Caco-2 (cell line): ENCODE results near the gene KRT37. TPM values are rescaled to one million over a fixed set of nuclear protein-coding genes. Genes with fewer than 3 reads are reported as not detected.
"Not testable (repeated sequence)": the region's sequence is repeated elsewhere in the genome, so short reads cannot be mapped to it uniquely, and the experiment has no call there.

Source experiments
- BruUV-seq: library from RNA; stranded (reverse); fragments of 400-500 nt; replicated peaks from 2 replicates; lab custom pipeline; 2021; lab: Mats Ljungman, UMichigan
- CTCF ChIA-PET: fragments of 300-600 bp; sonication (Branson Sonifier 250); formaldehyde crosslinking; loops from one replicate; lab custom pipeline; 2022; ENCODE audit warnings: antibody characterized with exemption; lab: Charles Lee
- POLR2A ChIA-PET: fragments of 300-600 bp; sonication (Branson Sonifier 250); formaldehyde crosslinking; loops from one replicate; lab custom pipeline; 2022; ENCODE audit warnings: antibody characterized with exemption; lab: Charles Lee
- DNase-seq, 2 experiments: peaks; one replicate each; pipeline versions ENCODE4 v3.0.0 to v3.0.0-alpha.2; 2020 to 2022
- H3K27me3 ChIP-seq: replicated peaks from 2 replicates; pipeline ENCODE4 v1.6.0; 2011; ENCODE audit warnings: low read length; ENCODE audit not compliant: control insufficient read depth, insufficient read depth
- H3K36me3 ChIP-seq: 2 replicates; pipeline ENCODE4 v1.5.1; 2011; ENCODE audit warnings: low read length; ENCODE audit not compliant: control insufficient read depth, insufficient read depth
- H3K4me1 ChIP-seq: fragments of 250-450 bp; sonication (Bioruptor Pico); 2 replicates; pipeline ENCODE4 v1.5.1; 2020; ENCODE audit warnings: mild to moderate bottlenecking
- H3K4me3 ChIP-seq: 2 replicates; pipeline ENCODE4 v1.5.1; 2011; ENCODE audit warnings: low read depth, mild to moderate bottlenecking, control low read depth, low read length
- H3K9me3 ChIP-seq: fragments of 250-450 bp; sonication (Bioruptor Pico); 2 replicates; pipeline ENCODE4 v1.5.1; 2020; ENCODE audit warnings: mild to moderate bottlenecking, moderate library complexity
- H3K27ac Mint-ChIP-seq: one replicate; pipeline ENCODE4 v1.8.0; 2022; ENCODE audit warnings: mixed read lengths; ENCODE audit not compliant: unreplicated experiment
- H3K27me3 Mint-ChIP-seq: one replicate; pipeline ENCODE4 v1.8.0; 2022; ENCODE audit warnings: mixed read lengths; ENCODE audit not compliant: insufficient read depth, unreplicated experiment
- H3K36me3 Mint-ChIP-seq: one replicate; pipeline ENCODE4 v1.8.0; 2022; ENCODE audit warnings: mild to moderate bottlenecking, mixed read lengths; ENCODE audit not compliant: insufficient read depth, unreplicated experiment
- H3K4me1 Mint-ChIP-seq: one replicate; pipeline ENCODE4 v1.8.0; 2022; ENCODE audit warnings: low read depth, mixed read lengths; ENCODE audit not compliant: unreplicated experiment
- H3K4me3 Mint-ChIP-seq: one replicate; pipeline ENCODE4 v1.8.0; 2022; ENCODE audit warnings: mild to moderate bottlenecking, moderate library complexity, mixed read lengths; ENCODE audit not compliant: unreplicated experiment
- H3K9me3 Mint-ChIP-seq: one replicate; pipeline ENCODE4 v1.8.0; 2022; ENCODE audit warnings: mixed read lengths; ENCODE audit not compliant: unreplicated experiment
- intact Hi-C: fragments of 100-400 bp; cut with micrococcal nuclease; formaldehyde crosslinking; loops from one replicate; pipeline ENCODE4 v1.10.0; 2022; ENCODE audit not compliant: unreplicated experiment
- total RNA-seq: library from RNA; stranded (reverse); gene quantifications from 2 replicates; pipeline ENCODE4 v1.2.3, GENCODE V29; 2022
- TF ChIP-seq, protein P1 (sequence below), 2 experiments: fragments of 200-600 bp in 1 of 2; IDR thresholded peaks; 1 replicate in 1 of 2; 2 replicates in 1 of 2; pipeline versions ENCODE4 v1.5.1 to v1.8.0; 2011 to 2022; ENCODE audit warnings: antibody characterized with exemption in 1 of 2, control low read depth in 1 of 2, inconsistent platforms in 1 of 2, low read depth in 1 of 2, low read length in 1 of 2, mild to moderate bottlenecking in 1 of 2, moderate library complexity in 1 of 2; ENCODE audit not compliant: insufficient read depth in 1 of 2, severe bottlenecking in 1 of 2, unreplicated experiment in 1 of 2

The KRT37 gene
- total RNA-seq, 1 experiment from 2014 or later: not detected

DNA sequence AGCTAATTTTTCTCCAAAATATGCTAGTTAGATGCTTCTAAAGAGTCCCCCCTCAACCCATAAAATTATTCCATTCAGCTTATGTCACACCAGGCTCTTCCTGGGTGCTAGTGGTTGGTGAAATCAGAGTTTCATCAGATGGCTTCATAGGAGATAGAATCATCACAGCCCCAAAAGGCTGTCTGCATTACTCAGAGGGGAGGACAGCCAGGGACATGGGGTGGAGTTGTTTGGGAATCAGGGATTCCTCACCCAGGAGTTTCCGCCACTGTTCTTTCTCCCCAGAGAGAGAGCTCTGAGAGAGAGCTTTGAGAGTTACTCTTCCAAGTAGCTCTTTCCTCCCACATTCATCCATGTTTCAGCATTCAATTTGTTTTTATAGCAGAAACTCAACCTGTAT, 42.0 kb downstream of the KRT37 start:
- intact Hi-C loops: no loop called here
- BruUV-seq: no TSS peak
- TF ChIP-seq, protein P1, sequence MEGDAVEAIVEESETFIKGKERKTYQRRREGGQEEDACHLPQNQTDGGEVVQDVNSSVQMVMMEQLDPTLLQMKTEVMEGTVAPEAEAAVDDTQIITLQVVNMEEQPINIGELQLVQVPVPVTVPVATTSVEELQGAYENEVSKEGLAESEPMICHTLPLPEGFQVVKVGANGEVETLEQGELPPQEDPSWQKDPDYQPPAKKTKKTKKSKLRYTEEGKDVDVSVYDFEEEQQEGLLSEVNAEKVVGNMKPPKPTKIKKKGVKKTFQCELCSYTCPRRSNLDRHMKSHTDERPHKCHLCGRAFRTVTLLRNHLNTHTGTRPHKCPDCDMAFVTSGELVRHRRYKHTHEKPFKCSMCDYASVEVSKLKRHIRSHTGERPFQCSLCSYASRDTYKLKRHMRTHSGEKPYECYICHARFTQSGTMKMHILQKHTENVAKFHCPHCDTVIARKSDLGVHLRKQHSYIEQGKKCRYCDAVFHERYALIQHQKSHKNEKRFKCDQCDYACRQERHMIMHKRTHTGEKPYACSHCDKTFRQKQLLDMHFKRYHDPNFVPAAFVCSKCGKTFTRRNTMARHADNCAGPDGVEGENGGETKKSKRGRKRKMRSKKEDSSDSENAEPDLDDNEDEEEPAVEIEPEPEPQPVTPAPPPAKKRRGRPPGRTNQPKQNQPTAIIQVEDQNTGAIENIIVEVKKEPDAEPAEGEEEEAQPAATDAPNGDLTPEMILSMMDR (IDR thresholded peaks at IDR 0.05; ENCODE audit: insufficient read depth in 1 of 2, low read depth in 1 of 2, low read length in 1 of 2, severe bottlenecking in 1 of 2, unreplicated experiment in 1 of 2): no peak
- no peak overlapping the region for H3K4me3 Mint-ChIP-seq
- no peaks in the 10 kb centered on the region for H3K27me3 Mint-ChIP-seq
- no peaks in the 10 kb centered on the region for H3K27me3 ChIP-seq
- peaks cover 11% of the 10 kb centered on the region for H3K9me3 Mint-ChIP-seq
- CTCF ChIA-PET: no interaction called here
- H3K36me3 ChIP-seq: no peaks in the 10 kb centered on the region
- DNase-seq: no peak
- no peak overlapping the region for H3K4me3 ChIP-seq
- peaks cover 9% of the 10 kb centered on the region for H3K4me1 ChIP-seq
- H3K9me3 ChIP-seq: peaks cover 9% of the 10 kb centered on the region
- H3K36me3 Mint-ChIP-seq: no peaks in the 10 kb centered on the region
- H3K4me1 Mint-ChIP-seq: peaks cover 6% of the 10 kb centered on the region
- POLR2A ChIA-PET: no interaction called here
- no peak overlapping the region for H3K27ac Mint-ChIP-seq

DNA sequence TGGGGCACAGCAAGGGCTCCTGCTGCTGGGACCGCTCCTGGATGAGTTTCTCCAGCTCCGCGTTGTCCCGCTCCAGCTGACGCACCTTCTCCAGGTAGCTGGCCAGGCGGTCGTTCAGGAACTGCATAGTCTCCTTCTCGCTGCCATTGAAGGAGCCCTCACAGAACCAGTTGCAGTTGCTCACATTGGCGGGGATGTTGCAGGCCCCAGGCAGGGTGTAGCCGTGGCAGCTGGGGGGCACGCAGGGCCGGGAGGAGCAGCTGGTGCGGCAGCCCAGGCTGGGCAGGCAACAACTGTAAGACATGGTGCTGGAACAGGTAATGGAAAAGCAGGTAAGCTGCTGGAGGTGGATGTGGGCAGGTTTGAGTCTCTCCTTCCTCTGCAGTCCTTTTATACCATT, 42.4 kb downstream of the KRT37 start, which contains the start of gene KRT34:
Gene KRT34, minus strand, starts transcription at position 364 of the 400 bp plus-strand sequence. Its CDS starts 60 bp downstream, at position 304.
- H3K4me3 ChIP-seq, H3K27me3 ChIP-seq, CTCF ChIA-PET, DNase-seq, H3K4me1 ChIP-seq, H3K9me3 ChIP-seq, H3K27me3 Mint-ChIP-seq, H3K4me3 Mint-ChIP-seq, BruUV-seq, H3K36me3 ChIP-seq, H3K36me3 Mint-ChIP-seq, H3K27ac Mint-ChIP-seq, POLR2A ChIA-PET, H3K4me1 Mint-ChIP-seq, intact Hi-C loops, H3K9me3 Mint-ChIP-seq: not testable (repeated sequence)

DNA sequence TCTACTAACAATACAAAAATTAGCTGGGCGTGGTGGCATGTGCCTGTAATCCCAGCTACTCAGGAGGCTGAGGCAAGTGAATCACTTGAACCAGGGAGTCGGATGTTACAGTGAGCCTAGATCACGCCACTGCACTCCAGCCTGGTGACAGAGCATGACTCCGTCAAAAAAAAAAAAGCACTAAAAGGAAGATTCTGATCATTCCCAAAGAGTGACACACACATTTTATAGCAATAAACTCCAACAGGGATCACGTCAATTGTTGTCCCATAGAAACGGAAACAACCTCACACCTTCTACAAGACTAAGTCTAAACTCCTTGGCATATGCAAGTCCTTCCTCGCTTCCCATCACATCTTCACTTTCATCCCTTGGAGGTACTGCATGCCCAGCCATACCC, 44.3 kb downstream of the KRT37 start:
- H3K36me3 ChIP-seq, POLR2A ChIA-PET, BruUV-seq, H3K4me1 Mint-ChIP-seq, H3K27me3 ChIP-seq, H3K9me3 ChIP-seq, CTCF ChIA-PET, H3K4me3 Mint-ChIP-seq, H3K27ac Mint-ChIP-seq, H3K9me3 Mint-ChIP-seq, H3K4me1 ChIP-seq, H3K4me3 ChIP-seq, DNase-seq, intact Hi-C loops, H3K36me3 Mint-ChIP-seq, H3K27me3 Mint-ChIP-seq: not testable (repeated sequence)

DNA sequence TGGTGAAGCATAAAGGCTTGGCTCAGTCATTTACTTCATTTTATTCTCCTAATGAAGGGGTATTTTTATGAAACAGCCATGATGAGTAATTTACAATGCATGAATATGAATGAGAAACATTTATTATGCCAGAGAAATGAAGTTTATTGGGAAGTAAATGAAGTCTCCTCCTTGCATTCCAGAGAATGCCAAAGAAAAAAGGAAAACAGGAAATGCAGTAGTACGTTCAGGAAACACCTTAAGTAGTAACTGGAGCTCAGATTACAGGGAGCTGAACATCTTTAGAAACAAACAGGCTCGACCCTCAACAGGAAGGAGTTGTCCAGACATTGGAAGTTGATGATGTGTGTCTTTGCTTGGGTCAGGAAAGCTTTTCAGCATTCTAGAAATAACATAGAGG, 46.8 kb downstream of the KRT37 start:
- peaks cover 19% of the 10 kb centered on the region for H3K9me3 Mint-ChIP-seq
- no peak overlapping the region for H3K4me3 Mint-ChIP-seq
- Histone ChIP-seq H3K4me3 (no peak overlapping the region), H3K27me3 (no peaks in the 10 kb centered on the region), H3K4me1 (no peaks in the 10 kb centered on the region), H3K9me3 (0 out of 2 replicates have a peak, but pooled peaks cover 2% of the 10 kb centered on the region), H3K36me3 (no peaks in the 10 kb centered on the region)
- intact Hi-C loops: no loop called here
- H3K27me3 Mint-ChIP-seq: no peaks in the 10 kb centered on the region
- H3K27ac Mint-ChIP-seq: no peak overlapping the region
- no TSS peak for BruUV-seq
- ChIA-PET POLR2A (no interaction called here), CTCF (no interaction called here)
- DNase-seq: no peak
- H3K4me1 Mint-ChIP-seq: peaks cover 6% of the 10 kb centered on the region
- H3K36me3 Mint-ChIP-seq: no peaks in the 10 kb centered on the region
- TF ChIP-seq, protein P1 (IDR thresholded peaks at IDR 0.05; ENCODE audit: insufficient read depth in 1 of 2, low read depth in 1 of 2, low read length in 1 of 2, severe bottlenecking in 1 of 2, unreplicated experiment in 1 of 2): no peak

Other genes starting within 250 kb of the KRT37 start
- not detected in 2 replicates for gene KRTAP4-2, start 246.4 kb downstream of the KRT37 start, total RNA-seq
- 0.49 TPM in 1 of 2 replicates, not detected in the other for gene KRTAP4-1, start 239.7 kb downstream of the KRT37 start, total RNA-seq
- gene KRTAP9-1, start 234.7 kb downstream of the KRT37 start, total RNA-seq: not detected in 2 replicates
- gene KRTAP9-2, start 197.9 kb downstream of the KRT37 start, total RNA-seq: not detected in 2 replicates
- gene KRTAP9-3, start 192.1 kb downstream of the KRT37 start, total RNA-seq: not detected in 2 replicates
- gene KRTAP9-8, start 186.6 kb downstream of the KRT37 start, total RNA-seq: not detected in 2 replicates
- not detected in 2 replicates for gene KRTAP9-4, start 174.9 kb downstream of the KRT37 start, total RNA-seq
- not detected in 2 replicates for gene KRTAP9-9, start 169.2 kb downstream of the KRT37 start, total RNA-seq
- gene KRTAP9-6, start 159.2 kb downstream of the KRT37 start, total RNA-seq: not detected in 2 replicates
- gene KRTAP9-7, start 148.9 kb downstream of the KRT37 start, total RNA-seq: not detected in 2 replicates
- not detected in 2 replicates for gene KRTAP29-1, start 121.7 kb downstream of the KRT37 start, total RNA-seq
- gene KRTAP16-1, start 115.3 kb downstream of the KRT37 start, total RNA-seq: not detected in 2 replicates
- gene KRTAP17-1, start 108.9 kb downstream of the KRT37 start, total RNA-seq: not detected in 2 replicates
- gene KRT33A, start 73.8 kb downstream of the KRT37 start, total RNA-seq: not detected in 2 replicates
- not detected in 2 replicates for gene KRT33B, start 54.8 kb downstream of the KRT37 start, total RNA-seq
- gene KRT34, start 42.3 kb downstream of the KRT37 start, total RNA-seq: not detected in 2 replicates
- not detected in 2 replicates for gene KRT31, start 27.0 kb downstream of the KRT37 start, total RNA-seq
- gene KRT38, start 16.4 kb upstream of the KRT37 start, total RNA-seq: not detected in 2 replicates
- not detected in 2 replicates for gene KRT32, start 42.8 kb upstream of the KRT37 start, total RNA-seq
- not detected in 2 replicates for gene KRT35, start 56.6 kb upstream of the KRT37 start, total RNA-seq
- gene KRT36, start 65.3 kb upstream of the KRT37 start, total RNA-seq: not detected in 2 replicates
- 0.35 TPM in 1 of 2 replicates, not detected in the other for gene KRT13, start 81.0 kb upstream of the KRT37 start, total RNA-seq
- 5.3 and 10.5 TPM in 2 replicates for gene KRT15, start 94.3 kb upstream of the KRT37 start, total RNA-seq
- gene KRT19, start 103.7 kb upstream of the KRT37 start, total RNA-seq: 975 and 1,121 TPM in 2 replicates
- not detected in 2 replicates for gene KRT9, start 147.5 kb upstream of the KRT37 start, total RNA-seq
- not detected in 2 replicates for gene KRT14, start 162.3 kb upstream of the KRT37 start, total RNA-seq
- gene KRT16, start 188.2 kb upstream of the KRT37 start, total RNA-seq: not detected in 2 replicates
- 2.8 and 3.4 TPM in 2 replicates for gene KRT17, start 200.0 kb upstream of the KRT37 start, total RNA-seq